ENCODE data around the gene TTYH3.

The TTYH3 gene

DNA sequence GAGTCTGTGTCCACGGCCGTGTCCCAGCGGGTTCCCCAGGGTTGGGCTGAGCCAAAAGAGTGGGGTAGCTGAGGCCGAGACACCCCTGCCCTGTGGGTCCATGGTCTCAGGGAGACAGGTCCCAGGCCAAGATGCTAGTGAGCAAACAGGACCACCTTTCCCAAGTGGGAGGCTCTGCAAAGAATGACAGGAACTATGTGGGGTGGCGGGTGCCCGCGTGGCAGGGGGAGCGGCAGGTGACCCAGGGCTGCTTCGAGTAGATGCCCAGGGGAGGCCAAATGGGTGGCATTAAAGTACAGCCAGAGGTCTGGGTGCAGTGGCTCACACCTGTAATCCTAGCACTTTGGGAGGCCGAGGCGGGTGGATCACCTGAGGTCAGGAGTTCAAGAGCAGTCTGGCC, 18.2 kb downstream of the TTYH3 start:
- TF ChIP-seq ZBTB7A (IDR thresholded peaks at IDR 0.05; ENCODE audit: low read depth) (no peak), NFIC (IDR thresholded peaks at IDR 0.05) (no peak), YY1 (IDR thresholded peaks at IDR 0.05; ENCODE audit: low read depth) (no peak), EGR1 (IDR thresholded peaks at IDR 0.05) (no peak), CEBPB (IDR thresholded peaks at IDR 0.05) (no peak), TCF12 (IDR thresholded peaks at IDR 0.05; ENCODE audit: low read depth) (no peak), EP300 (IDR thresholded peaks at IDR 0.05; ENCODE audit: borderline replicate concordance) (no peak), FOXM1 (IDR thresholded peaks at IDR 0.05; ENCODE audit: borderline replicate concordance, low read depth) (no peak), TAF1 (IDR thresholded peaks at IDR 0.05; ENCODE audit: low read depth) (no peak), RAD21 (IDR thresholded peaks at IDR 0.05; ENCODE audit: low read depth) (no peak)
- TF ChIP-seq, protein P1, sequence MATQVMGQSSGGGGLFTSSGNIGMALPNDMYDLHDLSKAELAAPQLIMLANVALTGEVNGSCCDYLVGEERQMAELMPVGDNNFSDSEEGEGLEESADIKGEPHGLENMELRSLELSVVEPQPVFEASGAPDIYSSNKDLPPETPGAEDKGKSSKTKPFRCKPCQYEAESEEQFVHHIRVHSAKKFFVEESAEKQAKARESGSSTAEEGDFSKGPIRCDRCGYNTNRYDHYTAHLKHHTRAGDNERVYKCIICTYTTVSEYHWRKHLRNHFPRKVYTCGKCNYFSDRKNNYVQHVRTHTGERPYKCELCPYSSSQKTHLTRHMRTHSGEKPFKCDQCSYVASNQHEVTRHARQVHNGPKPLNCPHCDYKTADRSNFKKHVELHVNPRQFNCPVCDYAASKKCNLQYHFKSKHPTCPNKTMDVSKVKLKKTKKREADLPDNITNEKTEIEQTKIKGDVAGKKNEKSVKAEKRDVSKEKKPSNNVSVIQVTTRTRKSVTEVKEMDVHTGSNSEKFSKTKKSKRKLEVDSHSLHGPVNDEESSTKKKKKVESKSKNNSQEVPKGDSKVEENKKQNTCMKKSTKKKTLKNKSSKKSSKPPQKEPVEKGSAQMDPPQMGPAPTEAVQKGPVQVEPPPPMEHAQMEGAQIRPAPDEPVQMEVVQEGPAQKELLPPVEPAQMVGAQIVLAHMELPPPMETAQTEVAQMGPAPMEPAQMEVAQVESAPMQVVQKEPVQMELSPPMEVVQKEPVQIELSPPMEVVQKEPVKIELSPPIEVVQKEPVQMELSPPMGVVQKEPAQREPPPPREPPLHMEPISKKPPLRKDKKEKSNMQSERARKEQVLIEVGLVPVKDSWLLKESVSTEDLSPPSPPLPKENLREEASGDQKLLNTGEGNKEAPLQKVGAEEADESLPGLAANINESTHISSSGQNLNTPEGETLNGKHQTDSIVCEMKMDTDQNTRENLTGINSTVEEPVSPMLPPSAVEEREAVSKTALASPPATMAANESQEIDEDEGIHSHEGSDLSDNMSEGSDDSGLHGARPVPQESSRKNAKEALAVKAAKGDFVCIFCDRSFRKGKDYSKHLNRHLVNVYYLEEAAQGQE (IDR thresholded peaks at IDR 0.05; ENCODE audit: low read depth) = no peak
- TF ChIP-seq, protein P2, sequence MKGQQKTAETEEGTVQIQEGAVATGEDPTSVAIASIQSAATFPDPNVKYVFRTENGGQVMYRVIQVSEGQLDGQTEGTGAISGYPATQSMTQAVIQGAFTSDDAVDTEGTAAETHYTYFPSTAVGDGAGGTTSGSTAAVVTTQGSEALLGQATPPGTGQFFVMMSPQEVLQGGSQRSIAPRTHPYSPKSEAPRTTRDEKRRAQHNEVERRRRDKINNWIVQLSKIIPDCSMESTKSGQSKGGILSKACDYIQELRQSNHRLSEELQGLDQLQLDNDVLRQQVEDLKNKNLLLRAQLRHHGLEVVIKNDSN (IDR thresholded peaks at IDR 0.05) = no peak
- TF ChIP-seq, protein P3, sequence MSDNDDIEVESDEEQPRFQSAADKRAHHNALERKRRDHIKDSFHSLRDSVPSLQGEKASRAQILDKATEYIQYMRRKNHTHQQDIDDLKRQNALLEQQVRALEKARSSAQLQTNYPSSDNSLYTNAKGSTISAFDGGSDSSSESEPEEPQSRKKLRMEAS (IDR thresholded peaks at IDR 0.05) = no peak

DNA sequence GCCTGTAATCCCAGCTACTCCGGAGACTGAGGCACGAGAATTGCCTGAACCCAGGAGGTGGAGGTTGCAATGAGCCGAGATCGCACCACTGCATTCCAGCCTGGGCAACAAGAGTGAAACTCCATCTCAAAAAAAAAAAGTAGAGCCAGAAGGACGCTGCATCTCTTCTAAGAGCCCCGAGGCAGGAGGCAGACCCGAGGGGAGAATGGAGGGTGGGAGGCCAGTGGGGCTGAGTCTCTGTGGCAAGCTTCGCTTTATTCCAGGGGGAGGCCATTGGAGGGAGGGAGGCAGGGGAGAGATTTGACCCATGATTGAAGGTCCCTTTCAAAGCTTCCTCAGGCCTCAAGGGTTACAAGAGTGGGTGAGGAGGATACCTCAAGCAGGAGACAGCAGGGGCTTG, 18.7 kb downstream of the TTYH3 start:
- TF ChIP-seq EGR1 (IDR thresholded peaks at IDR 0.05) (no peak), ZBTB7A (IDR thresholded peaks at IDR 0.05; ENCODE audit: low read depth) (no peak), TEAD4 (IDR thresholded peaks at IDR 0.05) (no peak), CEBPB (IDR thresholded peaks at IDR 0.05) (no peak)

DNA sequence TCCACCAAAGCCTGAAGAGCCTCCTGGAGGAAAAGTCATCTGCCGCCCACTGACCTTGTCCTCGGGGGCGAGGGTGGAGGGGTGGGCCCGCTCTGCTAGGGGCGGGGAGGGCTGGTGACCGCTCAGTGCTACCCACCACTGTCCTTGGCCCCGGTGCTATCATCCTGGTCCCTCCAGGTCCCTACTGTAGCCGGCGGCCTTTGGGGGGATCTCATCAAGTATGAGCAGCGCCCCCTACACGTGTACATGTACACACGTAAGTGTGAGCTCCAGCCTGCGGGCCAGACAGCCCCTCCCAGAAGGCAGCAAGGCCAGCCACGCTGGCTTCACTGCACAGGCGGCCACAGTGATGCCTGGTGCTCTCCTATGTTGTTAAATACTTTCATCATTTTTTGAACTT, 19.6 kb downstream of the TTYH3 start:
- TF ChIP-seq FOXM1 (IDR thresholded peaks at IDR 0.05; ENCODE audit: borderline replicate concordance, low read depth) = no peak
- TF ChIP-seq EGR1 (IDR thresholded peaks at IDR 0.05) = no peak
- no peak for TF ChIP-seq RAD21 (IDR thresholded peaks at IDR 0.05; ENCODE audit: low read depth)
- TF ChIP-seq, protein P2 (IDR thresholded peaks at IDR 0.05) = no peak
- no peak for TF ChIP-seq TAF1 (IDR thresholded peaks at IDR 0.05; ENCODE audit: low read depth)
- TF ChIP-seq CREB1 (IDR thresholded peaks at IDR 0.05; ENCODE audit: low read depth) = no peak
- TF ChIP-seq, protein P3 (IDR thresholded peaks at IDR 0.05) = no peak
- no peak for TF ChIP-seq YY1 (IDR thresholded peaks at IDR 0.05; ENCODE audit: low read depth)
- TF ChIP-seq TCF12 (IDR thresholded peaks at IDR 0.05; ENCODE audit: low read depth) = no peak
- TF ChIP-seq EP300 (IDR thresholded peaks at IDR 0.05; ENCODE audit: borderline replicate concordance) = no peak
- no peak for TF ChIP-seq CEBPB (IDR thresholded peaks at IDR 0.05)
- no peak for TF ChIP-seq TEAD4 (IDR thresholded peaks at IDR 0.05)
- TF ChIP-seq ZBTB7A (IDR thresholded peaks at IDR 0.05; ENCODE audit: low read depth) = no peak
- TF ChIP-seq, protein P1 (IDR thresholded peaks at IDR 0.05; ENCODE audit: low read depth) = no peak
- no peak for TF ChIP-seq NFIC (IDR thresholded peaks at IDR 0.05)

DNA sequence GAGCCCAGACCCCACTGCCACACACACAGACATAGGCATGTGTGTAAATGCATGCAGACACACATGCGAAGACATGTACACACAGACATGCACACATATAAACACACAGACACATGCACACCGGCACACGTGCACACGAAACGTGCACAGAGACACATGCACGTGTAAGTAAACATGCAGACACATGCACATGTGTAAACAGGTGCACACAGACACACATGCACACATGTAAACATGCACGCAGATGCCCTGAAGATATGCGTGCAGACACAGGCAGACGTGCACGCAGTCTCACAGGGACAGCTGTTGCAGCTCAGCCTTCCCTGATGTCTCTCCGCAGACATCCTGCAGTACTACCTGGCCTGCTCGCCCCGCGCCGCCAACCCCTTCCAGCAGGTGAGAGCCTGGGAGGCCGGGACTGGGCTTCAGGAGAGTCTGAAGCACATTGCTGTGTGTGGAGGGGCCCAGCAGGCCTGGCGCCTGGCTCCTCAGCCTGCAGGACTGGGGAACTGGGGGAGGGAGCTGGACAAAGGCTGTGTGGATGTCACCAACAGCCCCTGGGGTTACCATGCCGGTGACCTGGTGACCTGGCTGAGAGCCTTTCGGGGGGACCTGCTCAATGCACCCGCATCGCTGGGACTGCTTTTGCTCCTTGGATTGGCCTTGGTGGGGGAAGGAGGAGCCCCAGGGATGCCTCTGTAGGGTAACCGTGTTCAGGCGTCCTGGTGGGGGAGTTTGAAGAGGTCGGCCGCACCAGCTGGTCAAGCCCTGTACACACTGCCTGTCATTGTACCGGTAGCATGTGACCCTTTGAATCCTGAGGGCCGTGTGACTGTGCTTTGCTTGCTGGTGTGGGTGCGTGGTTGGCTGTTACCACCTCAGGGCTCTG, 20.3 kb downstream of the TTYH3 start:
- TF ChIP-seq ZBTB7A (IDR thresholded peaks at IDR 0.05; ENCODE audit: low read depth) = no peak

DNA sequence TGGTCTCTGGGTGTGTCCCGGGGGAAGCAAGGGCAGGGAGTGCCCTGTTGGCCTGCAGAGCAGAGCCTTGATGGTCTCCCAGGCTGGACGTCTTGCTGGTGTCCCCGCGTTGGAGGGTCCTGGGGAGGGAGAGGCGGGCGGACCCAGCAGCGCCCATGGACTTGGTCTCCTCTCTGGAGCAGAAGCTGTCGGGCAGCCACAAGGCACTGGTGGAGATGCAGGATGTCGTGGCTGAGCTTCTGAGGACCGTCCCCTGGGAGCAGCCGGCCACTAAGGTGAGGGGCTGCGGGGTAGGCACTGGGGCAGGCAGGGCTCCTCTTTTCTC, 20.9 kb downstream of the TTYH3 start:
- TF ChIP-seq YY1 (IDR thresholded peaks at IDR 0.05; ENCODE audit: low read depth) (no peak), TEAD4 (IDR thresholded peaks at IDR 0.05) (no peak), CEBPB (IDR thresholded peaks at IDR 0.05) (no peak), TCF12 (IDR thresholded peaks at IDR 0.05; ENCODE audit: low read depth) (no peak), ZBTB7A (IDR thresholded peaks at IDR 0.05; ENCODE audit: low read depth) (no peak), TAF1 (IDR thresholded peaks at IDR 0.05; ENCODE audit: low read depth) (no peak), EP300 (IDR thresholded peaks at IDR 0.05; ENCODE audit: borderline replicate concordance) (no peak), RAD21 (IDR thresholded peaks at IDR 0.05; ENCODE audit: low read depth) (no peak), EGR1 (IDR thresholded peaks at IDR 0.05) (no peak), FOXM1 (IDR thresholded peaks at IDR 0.05; ENCODE audit: borderline replicate concordance, low read depth) (no peak), NFIC (IDR thresholded peaks at IDR 0.05) (no peak), CREB1 (IDR thresholded peaks at IDR 0.05; ENCODE audit: low read depth) (no peak)
- TF ChIP-seq, protein P3 (IDR thresholded peaks at IDR 0.05) = no peak
- TF ChIP-seq, protein P2 (IDR thresholded peaks at IDR 0.05) = no peak
- TF ChIP-seq, protein P1 (IDR thresholded peaks at IDR 0.05; ENCODE audit: low read depth) = no peak
